RKO (cell line): ENCODE measurements around the gene TECR.

Source experiments
- DNase-seq: peaks from one replicate; pipeline ENCODE4 v3.0.0-alpha.2; 2016; ENCODE audit warnings: low spot score

TECR gene

DNA sequence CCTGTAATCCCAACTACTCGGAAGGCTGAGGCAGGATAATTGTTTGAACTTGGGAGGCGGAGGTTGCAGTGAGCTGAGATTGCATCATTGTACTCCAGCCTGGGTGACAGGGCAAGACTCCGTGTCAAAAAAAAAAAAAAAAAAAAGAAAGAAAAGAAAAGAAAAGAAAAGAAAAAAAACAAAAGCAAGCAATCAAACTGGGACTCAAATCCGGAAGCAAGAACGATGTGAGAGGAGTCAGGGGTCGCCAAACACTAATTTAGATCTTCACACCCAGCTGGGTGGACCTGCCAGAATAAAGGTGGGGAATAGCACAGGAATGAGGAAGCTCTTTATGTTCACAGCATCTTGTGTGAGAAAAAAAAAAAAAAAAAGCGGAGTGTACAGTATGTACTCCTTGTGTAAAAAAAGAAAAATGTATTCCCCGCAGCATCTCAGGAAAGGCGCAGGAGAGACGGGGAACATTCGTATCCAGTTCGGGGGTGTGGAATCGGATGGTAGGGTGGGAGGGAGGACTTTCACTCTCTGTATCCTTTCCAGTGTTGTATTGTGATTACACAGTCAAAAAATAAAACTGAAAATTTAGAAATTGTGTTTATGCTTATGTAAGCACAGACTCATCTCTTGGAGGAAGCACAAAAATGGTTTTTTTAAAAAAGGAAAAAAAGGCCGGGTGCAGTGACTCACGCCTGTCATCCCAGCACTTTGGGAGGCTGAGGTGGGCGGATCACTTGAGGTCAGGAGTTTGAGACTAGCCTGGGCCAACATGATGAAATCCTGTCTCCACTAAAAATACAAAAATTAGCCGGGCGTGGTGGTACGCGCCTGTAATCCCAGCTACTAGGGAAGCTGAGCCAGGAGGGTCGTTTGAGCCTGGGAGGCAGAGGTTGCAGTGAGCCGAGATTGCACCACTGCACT is 18.8 kb upstream of the TECR start:
- DNase-seq, result peak; percentile 81

- no peak for DNase-seq
These were observed 18.2 kb upstream of the TECR start for GRCh38 chr19:14511229-14511593.

DNA sequence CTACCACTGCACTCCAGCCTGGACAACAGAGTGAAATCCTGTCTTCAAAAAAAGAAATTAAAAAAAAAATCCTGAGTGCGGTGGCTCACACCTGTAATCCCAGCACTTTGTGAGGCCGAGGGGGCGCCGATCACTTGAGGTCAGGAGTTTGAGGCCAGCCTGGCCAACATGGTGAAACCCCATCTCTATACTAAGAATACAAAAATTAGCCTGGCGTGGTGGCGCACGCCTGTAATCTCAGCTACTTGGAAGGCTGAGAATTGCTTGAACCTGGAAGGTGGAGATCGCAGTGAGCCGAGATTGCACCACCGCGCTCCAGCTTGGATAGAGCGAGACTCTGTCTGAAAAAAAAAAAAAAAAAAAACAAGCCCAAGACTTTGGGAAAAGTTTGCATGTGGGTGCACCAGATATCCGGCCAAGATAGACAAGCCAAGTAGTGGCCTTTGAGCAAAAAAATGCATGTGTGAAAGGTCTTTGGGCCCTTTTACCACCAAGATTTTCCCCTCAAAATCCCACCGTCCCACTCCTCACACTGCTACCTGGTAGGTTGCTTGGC is 16.9 kb upstream of the TECR start:
- DNase-seq, result no peak

DNA sequence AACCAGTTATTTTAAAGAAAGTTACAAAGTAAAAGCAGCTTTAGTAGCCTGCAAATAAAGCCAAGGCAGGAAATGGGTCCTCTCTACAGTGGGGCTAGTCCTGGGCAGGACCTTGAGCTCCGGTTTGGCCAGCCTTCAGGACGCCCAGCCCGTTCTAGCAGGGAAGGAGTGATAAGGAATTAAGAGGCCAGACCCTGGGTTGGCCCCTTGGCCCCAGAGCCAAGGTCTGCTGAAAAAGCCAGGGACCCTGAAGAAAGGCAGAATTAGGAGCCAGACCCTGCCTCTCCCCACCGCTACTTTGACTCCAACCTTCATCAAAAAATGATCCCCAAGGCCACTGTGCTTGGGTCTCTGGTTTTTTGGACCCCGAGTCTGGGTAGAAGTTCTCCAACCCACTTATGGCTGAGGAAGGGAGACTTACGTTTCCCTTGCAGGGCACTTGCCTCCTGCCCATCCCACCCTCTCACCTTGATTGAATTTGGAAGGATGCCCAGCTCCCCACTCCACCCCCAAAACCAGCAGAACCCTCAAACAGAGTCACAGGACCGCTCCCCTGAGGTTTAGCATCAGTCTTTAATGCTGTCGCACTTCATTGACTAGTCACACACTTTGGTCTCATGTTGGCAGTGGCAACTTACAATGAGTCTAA is 15.1 kb upstream of the TECR start:
- no peak for DNase-seq

DNA sequence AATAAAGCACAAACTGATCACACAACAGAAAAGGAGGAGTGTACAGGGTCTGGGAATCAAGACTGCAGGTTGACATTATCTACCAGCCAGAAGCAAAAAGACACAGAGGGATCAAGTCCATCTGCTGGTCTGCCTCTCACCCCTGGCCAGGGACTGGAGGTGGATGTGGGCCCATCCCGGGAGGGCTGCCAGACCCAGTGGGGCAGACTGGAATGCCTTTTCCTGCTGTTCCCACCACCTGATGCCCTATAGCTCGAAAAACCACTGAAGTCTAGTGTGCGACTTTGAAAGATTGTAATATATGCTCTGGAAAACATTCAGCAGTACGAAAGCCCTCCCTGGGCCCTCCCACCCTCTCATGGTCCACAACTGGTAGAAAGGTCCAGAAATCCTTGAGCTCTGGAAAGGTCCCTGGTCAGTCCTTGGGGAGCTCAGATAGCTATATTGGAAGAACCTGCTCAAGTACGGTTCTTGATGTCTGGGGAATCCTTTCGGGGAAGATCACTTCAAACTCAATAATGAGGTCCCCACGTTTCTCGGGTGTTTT is 13.8 kb upstream of the TECR start:
- no peak for DNase-seq

GRCh38 chr19:14516048-14516534 is 13.3 kb upstream of the TECR start:
- peak; percentile 45 for DNase-seq

DNA sequence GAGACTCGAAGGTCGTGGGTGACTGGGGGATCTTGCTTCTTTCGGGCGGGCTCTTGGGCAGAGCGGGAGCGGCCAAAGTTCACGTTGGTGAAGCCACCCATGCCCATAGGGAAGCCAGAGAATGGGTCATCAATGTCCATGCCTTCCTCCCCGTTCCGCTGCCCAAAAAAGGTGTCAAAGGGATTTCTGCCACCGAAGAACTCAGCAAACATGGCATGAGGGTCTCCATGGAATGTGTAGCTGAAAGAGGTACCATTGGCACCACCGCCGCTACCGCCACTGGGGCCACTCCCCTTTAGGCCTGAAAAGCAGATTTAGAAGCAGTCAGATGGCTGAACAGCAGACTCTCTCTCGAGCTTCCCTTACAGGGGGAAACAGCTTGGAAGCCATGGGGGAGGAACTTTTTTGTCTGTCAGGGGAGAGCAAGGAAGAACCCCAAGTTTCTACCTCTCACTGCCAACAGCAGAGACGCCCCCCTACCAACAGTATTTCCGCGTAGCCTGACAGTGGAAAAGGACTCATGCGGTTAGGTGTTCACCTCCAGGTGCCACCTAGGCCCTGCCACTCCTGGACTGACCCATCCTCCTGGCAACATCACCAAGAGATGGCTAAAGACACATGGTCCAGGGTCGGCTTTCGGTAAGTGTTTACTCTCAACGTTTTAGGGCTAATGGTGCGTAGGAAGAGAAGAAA is 12.5 kb upstream of the TECR start:
- DNase-seq, result no peak

DNA sequence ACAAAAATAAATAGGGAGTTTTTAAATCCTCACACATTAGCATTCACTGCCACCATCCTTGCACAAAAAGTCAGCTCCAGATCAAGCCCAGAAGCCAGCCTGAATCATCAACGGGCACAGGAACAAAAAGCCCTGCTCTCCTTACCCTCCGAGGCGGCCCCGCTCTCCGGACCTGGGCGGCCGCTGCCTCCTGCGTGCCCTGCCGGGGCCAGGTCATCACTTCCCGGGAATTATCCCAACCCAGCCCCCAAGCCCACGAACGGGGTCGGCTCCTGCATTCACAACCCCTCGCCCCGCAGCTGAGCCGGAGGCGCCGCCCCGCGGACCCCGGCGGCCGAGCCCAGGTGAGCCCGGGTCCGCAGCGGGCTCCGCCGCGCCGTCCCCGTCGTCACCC is 12.0 kb upstream of the TECR start:
- DNase-seq, result no peak

- DNase-seq, result peak; percentile 80
These were observed 11.4 kb upstream of the TECR start, which contains the start of gene DNAJB1 for GRCh38 chr19:14517840-14518505. Gene DNAJB1, minus strand, starts transcription at chr19:14518397. Its CDS starts 48 bp downstream, at chr19:14518349.

DNA sequence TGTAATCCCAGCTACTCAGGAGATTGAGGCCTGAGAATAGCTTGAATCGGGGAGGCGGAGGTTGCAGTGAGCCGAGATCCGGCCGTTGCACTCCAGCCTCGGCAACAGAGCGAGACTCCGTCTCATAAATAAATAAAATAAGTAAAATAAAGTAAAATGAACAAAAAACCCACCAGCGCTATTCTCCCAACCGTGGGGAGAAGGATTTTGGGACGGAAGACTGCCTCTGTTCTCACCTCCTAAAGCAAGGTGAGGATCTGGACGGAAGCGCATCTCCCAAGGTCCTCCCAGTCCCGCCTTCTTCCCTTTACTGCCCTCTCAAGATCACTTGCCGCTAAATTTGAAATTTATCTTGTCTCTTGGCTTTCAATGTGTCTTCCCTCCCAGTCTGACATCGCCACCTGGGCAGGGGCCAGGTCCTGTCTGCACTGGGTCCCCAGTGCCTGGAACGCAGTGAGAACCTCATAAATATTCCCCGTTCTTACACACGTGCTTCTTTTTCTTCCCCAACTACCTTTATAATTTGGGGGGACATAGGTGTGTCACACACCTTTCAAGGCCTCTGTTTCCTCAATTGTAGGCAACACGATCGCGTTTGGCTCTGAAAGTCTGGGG is 10.0 kb upstream of the TECR start:
- no peak for DNase-seq

DNA sequence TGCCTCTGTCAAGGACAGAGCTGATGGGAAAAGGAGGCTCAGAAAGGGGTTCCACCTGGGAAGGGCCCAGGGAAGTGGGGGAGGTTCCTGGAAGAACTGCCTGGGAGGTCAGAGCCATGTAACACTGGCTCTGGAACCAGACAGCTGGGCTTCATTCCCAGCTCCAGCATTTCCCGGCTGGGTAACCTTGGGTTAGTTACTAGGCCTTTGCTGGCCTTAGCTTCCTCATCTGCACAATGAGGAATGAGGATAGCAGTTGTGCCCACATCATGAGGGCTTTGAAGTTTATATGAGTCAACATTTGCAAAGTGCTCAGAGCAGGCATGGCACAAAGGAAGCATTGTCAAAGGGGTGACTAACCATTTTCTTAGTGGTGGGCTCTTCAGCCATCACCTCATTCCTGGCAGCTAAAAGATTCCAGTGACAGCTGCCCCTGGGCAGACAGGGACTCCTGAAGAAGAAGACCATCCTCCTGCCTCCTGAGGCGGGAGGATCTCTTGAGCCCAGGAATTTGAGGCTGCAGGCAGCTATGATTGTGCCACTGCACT is 9.5 kb upstream of the TECR start:
- peak; percentile 74 for DNase-seq

GRCh38 chr19:14520543-14520942 is 8.9 kb upstream of the TECR start:
- no peak for DNase-seq

GRCh38 chr19:14525729-14526128 is 3.7 kb upstream of the TECR start:
- no peak for DNase-seq

- no peak for DNase-seq
These were observed 3.0 kb upstream of the TECR start for GRCh38 chr19:14526423-14526822.

- no peak for DNase-seq
These were observed 758 bp upstream of the TECR start for GRCh38 chr19:14528419-14529253.

GRCh38 chr19:14530005-14530348 is 583 bp downstream of the TECR start:
- peak; percentile 43 for DNase-seq

DNA sequence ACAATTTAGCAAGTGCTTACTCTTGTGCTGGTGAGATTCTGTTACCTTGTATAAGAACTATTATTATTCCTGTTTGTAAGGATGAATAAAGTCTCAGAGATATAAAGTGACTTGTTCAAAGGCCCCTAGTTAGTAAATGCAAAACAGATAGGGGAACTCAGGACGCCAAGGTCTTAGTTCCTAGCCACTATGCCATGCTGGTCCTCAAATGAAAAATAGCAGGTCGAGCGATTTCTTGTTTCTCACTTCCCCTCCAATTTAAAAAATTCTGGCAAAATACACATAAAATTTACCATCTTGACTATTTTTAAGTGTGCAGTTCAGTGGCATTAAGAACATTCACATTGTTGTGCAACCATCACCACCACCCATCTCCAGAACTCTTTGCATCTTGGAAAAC is 1.1 kb downstream of the TECR start:
- DNase-seq, result no peak

DNA sequence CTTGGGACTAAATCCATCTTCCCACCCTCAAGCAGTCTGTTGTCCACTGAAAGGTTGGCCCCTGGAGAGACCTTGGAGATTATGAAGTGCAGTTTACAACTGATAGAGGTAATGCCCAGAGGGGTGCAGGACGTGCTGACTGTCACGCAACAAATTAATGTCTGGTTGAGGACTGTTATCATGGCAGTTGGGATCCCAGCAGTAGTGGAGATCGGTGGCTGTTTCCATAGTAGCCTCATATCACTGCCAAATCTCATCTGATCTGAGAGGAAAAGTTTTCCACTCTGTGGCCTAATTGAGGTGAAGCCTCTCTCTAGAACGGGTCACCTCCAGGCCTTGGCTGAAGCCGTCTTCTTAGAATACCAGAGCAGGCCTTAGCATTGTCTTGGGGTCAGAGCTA is 4.1 kb downstream of the TECR start:
- DNase-seq, result no peak

DNA sequence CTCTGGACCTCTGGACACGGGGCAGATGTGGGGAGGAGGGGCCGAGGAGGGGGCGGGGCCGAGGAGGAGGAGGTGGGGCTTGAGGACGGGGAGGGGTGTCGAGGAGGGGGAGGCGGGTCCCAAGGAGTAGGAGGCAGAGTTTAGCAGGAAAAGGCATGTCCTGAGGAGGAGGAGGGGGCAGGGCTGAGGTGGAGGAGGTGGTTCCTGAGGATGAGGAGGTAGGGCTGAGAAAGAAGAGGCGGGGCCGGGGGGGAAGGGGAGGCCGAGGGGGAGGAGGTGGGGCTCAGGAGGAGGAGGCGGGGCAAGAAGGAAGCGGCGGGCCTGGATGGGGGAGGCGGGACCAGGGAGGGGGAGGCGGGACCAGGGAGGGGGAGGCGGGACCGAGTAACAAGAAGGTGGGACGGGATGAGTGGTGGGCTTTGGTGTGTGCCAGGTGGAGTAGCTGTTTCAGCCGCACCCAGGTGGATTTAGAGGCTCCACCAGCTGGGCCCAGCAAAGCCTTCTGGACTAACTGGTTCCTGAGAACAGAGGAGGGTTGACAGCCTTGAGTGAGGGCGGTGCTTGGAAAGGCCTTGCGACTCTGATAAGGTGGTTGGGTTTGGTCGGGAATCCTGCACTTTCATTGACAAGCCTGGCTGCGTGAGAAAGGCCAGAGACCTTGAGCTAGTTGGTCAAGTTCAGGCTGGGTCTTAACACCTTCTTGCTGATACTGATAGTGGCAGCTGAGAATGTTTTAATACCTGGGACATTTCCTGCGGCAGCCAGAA is 7.7 kb downstream of the TECR start:
- no peak for DNase-seq
